ENCODE data around the gene CARD11.

Gene CARD11

GRCh38 chr7:2906197-2906931, 137.3 kb downstream of the CARD11 start:
- no peak for DNase-seq (ENCODE audit: low read depth, low spot score)

GRCh38 chr7:2905500-2905899, 138.2 kb downstream of the CARD11 start:
- no peak for DNase-seq (ENCODE audit: low read depth, low spot score)

GRCh38 chr7:2905027-2905426, 138.6 kb downstream of the CARD11 start:
- no peak for DNase-seq (ENCODE audit: low read depth, low spot score)

- DNase-seq (ENCODE audit: low read depth, low spot score), result no peak
Measured at GRCh38 chr7:2904202-2904601, 139.5 kb downstream of the CARD11 start.

- DNase-seq (ENCODE audit: low read depth, low spot score), result no peak
Measured at GRCh38 chr7:2903682-2904162, 139.9 kb downstream of the CARD11 start.

GRCh38 chr7:2897023-2897422, 146.6 kb downstream of the CARD11 start:
- no peak for DNase-seq (ENCODE audit: low read depth, low spot score)

GRCh38 chr7:2896131-2896530, 147.5 kb downstream of the CARD11 start:
- no peak for DNase-seq (ENCODE audit: low read depth, low spot score)

- DNase-seq (ENCODE audit: low read depth, low spot score), result no peak
Measured at GRCh38 chr7:2894118-2894940, 149.3 kb downstream of the CARD11 start.

- DNase-seq (ENCODE audit: low read depth, low spot score), result no peak
Measured at GRCh38 chr7:2893411-2893861, 150.2 kb downstream of the CARD11 start.

GRCh38 chr7:2892549-2892948, 151.1 kb downstream of the CARD11 start:
- peak; percentile 31 for DNase-seq (ENCODE audit: low read depth, low spot score)

- DNase-seq (ENCODE audit: low read depth, low spot score), result no peak
Measured at GRCh38 chr7:2887816-2888215, 155.9 kb downstream of the CARD11 start.

GRCh38 chr7:2886900-2887299, 156.8 kb downstream of the CARD11 start:
- peak; percentile 89 for DNase-seq (ENCODE audit: low read depth, low spot score)

- no peak for DNase-seq (ENCODE audit: low read depth, low spot score)
Measured at GRCh38 chr7:2886391-2886790, 157.3 kb downstream of the CARD11 start.

GRCh38 chr7:2884161-2884560, 159.5 kb downstream of the CARD11 start:
- DNase-seq (ENCODE audit: low read depth, low spot score), result no peak

- DNase-seq (ENCODE audit: low read depth, low spot score), result no peak
Measured at GRCh38 chr7:2883101-2883500, 160.6 kb downstream of the CARD11 start.

GRCh38 chr7:2882111-2882510, 161.6 kb downstream of the CARD11 start:
- DNase-seq (ENCODE audit: low read depth, low spot score), result no peak

- no peak for DNase-seq (ENCODE audit: low read depth, low spot score)
Measured at GRCh38 chr7:2880874-2881533, 162.7 kb downstream of the CARD11 start.

GRCh38 chr7:2880051-2880450, 163.6 kb downstream of the CARD11 start:
- DNase-seq (ENCODE audit: low read depth, low spot score), result no peak

GRCh38 chr7:2879354-2879753, 164.3 kb downstream of the CARD11 start:
- no peak for DNase-seq (ENCODE audit: low read depth, low spot score)

GRCh38 chr7:2878306-2878705, 165.4 kb downstream of the CARD11 start:
- DNase-seq (ENCODE audit: low read depth, low spot score), result no peak

- peak; percentile 70 for DNase-seq (ENCODE audit: low read depth, low spot score)
Measured at GRCh38 chr7:2876031-2876731, 167.5 kb downstream of the CARD11 start.
